ENCODE measurements around the gene TSPAN1. TPM values are rescaled to one million over a fixed set of nuclear protein-coding genes. Genes with fewer than 3 reads are reported as not detected.

Gene TSPAN1
- total RNA-seq, 4 donors from 2014 or later: 1.6 to 3.1 TPM; not detected in 2

DNA sequence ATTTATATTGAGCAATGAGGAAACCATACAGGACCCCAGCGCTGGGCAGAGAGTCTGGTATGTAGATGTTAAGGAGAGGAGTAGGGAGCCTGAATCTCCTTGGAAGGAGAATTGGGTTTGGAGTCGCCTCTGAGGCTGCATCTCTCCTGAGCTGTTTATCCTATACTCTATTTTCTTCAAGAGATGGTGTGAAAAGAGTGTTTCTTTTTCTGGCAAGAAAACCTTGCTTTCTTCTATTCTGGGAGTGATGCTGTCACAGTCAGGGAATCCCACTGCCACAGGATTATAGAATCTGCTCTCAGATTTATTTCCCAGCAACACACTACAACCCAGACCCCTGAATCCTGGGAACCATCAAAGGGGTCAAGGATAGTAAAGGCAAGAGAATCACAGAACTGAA, 31.5 kb downstream of the TSPAN1 start:
- TF ChIP-seq, protein P1, sequence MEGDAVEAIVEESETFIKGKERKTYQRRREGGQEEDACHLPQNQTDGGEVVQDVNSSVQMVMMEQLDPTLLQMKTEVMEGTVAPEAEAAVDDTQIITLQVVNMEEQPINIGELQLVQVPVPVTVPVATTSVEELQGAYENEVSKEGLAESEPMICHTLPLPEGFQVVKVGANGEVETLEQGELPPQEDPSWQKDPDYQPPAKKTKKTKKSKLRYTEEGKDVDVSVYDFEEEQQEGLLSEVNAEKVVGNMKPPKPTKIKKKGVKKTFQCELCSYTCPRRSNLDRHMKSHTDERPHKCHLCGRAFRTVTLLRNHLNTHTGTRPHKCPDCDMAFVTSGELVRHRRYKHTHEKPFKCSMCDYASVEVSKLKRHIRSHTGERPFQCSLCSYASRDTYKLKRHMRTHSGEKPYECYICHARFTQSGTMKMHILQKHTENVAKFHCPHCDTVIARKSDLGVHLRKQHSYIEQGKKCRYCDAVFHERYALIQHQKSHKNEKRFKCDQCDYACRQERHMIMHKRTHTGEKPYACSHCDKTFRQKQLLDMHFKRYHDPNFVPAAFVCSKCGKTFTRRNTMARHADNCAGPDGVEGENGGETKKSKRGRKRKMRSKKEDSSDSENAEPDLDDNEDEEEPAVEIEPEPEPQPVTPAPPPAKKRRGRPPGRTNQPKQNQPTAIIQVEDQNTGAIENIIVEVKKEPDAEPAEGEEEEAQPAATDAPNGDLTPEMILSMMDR (IDR thresholded peaks at IDR 0.05; ENCODE audit: low read depth): no peak

DNA sequence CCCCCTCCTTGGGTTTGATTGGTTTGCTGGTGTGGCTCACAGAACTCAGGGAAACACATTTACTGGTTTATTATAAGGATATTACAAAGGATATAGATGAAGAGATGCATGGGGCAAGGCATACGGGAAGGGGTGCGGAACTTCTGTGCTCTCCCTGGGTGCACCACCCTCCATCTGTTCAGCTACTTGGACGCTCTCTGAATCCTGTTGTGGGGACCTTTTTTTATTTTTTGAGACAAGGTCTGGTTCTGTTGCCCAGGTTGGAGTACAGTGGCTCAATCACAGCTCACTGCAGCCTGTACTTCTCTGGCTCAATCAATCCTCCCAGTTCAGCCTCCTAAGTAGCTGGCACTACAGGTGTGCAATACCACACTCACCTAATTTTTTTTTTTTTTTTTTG, 35.7 kb downstream of the TSPAN1 start:
- TF ChIP-seq, protein P1 (IDR thresholded peaks at IDR 0.05; ENCODE audit: low read depth): no peak

- TF ChIP-seq, protein P1 (IDR thresholded peaks at IDR 0.05; ENCODE audit: low read depth): no peak
Observed at GRCh38 chr1:46211051-46211450, 36.2 kb downstream of the TSPAN1 start.

- TF ChIP-seq, protein P1 (IDR thresholded peaks at IDR 0.05; ENCODE audit: low read depth): no peak
Observed at GRCh38 chr1:46215504-46215903, 40.6 kb downstream of the TSPAN1 start.

- TF ChIP-seq, protein P1 (IDR thresholded peaks at IDR 0.05; ENCODE audit: low read depth): no peak
Observed at GRCh38 chr1:46218443-46218842, 43.6 kb downstream of the TSPAN1 start.

- TF ChIP-seq, protein P1 (IDR thresholded peaks at IDR 0.05; ENCODE audit: low read depth): no peak
Observed at GRCh38 chr1:46219551-46220520, 44.9 kb downstream of the TSPAN1 start.

DNA sequence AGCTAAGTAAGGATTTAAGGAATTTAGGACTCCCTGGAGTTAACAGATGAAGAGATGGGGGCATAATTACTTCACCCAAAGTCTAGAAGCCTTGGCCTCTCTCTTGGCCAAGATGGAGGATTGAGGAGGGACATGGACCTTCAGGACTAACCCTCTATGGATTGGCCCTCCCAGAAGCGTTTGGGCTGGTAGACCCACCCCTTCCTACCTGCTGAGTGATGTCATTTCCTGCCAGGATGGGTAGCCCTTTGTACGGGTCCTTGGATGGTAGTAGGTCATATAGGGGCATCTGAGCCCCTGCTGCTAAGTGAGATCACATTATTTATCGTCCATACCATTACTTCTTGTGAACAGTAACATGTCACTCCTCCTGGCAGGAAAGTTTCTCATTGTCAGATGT, 45.9 kb downstream of the TSPAN1 start:
- TF ChIP-seq, protein P1 (IDR thresholded peaks at IDR 0.05; ENCODE audit: low read depth): no peak
